ENCODE measurements around the gene RASSF1. TPM values are rescaled to one million over a fixed set of nuclear protein-coding genes. Genes with fewer than 3 reads are reported as not detected.
"Not testable (repeated sequence)": the region's sequence is repeated elsewhere in the genome, so short reads cannot be mapped to it uniquely, and the experiment has no call there.

The RASSF1 gene
- polyA plus RNA-seq, 3 donors = 16.1 to 17.0 (median 16.4) TPM

GRCh38 chr3:50290161-50290641, 50.4 kb downstream of the RASSF1 start:
- no peak for DNase-seq (ENCODE audit: low read depth in 3 of 3, low spot score in 2 of 3)

DNA sequence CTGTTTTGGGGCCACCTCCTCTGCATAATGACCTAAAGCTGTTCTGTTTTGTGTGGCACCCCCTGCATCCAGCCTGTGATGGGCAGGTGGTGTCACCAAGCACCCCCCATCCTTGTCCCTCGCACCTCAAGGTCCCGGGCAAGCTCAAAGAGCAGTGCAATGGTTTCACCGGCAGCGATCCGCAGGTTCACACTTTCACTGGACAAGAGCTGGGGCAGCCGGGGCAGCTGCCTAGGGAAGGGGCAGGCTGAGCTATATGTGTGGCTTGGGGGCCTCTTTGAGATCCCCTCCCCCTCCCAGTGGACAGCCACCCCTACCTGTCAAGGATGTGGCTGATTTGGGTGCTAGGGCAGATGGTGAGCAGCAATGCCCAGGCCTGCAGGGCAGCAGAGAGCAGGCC, 51.5 kb downstream of the RASSF1 start:
- DNase-seq (ENCODE audit: low read depth in 3 of 3, low spot score in 2 of 3) = no peak

DNA sequence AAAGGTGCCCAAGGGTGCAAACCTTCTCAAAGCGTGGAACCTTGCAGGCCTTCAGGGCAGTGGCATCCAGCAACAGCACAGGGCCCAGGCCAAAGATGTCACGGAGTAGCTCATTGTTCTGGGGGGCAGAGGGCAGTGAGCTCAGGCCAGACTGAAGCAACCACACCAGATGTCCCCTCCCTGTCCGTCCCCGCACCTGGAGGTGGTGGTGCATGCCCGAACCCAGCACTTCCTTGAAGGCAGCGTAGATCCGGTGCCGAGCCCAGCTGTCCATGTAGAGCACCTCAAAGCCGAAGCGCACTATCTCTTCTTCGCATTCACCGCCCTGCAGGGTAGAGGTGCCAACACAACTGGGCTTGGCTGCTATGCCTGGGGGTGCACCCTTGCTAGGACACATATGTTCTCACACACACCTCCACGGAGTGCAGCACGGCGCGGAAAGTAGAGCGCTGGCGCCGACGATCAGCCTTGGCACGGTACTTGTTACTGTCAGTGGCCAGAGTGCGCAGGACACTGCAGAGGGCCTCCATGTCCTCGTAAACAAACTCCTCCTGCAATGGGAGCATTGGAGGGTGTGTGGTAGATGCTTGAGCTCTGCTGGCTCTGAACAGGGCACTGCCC, 52.1 kb downstream of the RASSF1 start:
- DNase-seq (ENCODE audit: low read depth in 3 of 3, low spot score in 2 of 3) = no peak

DNA sequence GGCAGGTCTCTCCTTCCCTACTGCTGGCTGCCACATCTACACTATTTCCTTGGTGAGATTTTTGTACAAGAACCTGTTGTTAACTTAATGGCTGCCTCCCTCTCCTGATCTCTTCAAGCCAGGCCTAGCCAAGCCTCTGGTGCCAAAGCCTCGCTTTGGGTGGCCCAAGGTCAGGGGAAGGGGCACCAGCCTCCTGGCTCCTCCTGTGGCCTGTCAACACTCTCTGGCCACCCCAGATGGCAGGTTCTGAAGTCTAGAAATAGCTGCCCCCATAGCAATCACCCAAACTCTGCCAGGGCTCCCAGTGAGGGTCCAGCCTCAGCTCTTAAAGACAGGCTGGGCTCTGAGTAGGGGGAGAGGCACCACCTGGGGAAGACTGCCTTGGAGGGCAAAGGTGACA, 53.4 kb downstream of the RASSF1 start:
- no peak for DNase-seq (ENCODE audit: low read depth in 3 of 3, low spot score in 2 of 3)

DNA sequence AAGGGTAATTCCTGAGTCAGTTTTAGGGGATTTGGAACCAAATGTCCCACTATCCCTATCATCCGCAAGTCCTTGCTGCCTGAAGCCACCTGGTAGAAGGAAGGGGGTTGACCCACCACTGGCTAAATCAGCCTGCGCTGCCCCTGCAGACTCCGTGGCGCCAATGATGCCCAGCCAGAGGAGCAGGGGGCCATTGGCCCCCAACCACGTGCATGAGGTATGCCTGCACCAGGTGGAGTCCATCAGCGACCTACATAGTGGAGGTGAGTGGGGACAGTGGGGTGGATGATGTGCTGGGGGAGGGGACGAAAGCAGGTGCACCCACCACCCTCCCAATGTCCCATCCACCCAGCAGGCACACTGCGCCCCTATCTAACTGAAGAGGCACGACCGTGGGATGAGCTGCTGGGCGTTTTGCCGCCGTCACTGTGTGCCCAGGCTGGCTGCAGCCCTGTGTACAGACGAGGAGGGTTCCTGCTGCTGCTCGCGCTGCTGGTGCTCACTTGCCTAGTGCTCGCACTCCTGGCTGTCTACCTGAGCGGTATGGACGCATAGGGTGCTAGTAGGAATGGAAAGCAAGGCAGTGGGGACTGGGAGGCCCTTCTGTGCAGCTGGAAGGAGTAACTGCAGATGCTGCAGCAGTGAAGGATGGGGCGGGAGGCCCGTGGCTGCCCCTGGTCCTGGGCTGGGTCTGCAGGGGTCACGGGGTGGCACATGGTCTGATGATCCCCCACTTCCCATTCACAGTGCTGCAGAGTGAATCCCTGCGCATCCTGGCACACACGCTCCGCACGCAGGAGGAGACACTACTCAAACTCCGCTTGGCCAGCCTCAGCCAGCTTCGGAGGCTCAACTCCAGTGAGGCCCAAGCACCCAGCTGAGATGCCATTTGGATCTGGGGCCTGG, 54.1 kb downstream of the RASSF1 start:
- DNase-seq (ENCODE audit: low read depth in 3 of 3, low spot score in 2 of 3) = no peak

DNA sequence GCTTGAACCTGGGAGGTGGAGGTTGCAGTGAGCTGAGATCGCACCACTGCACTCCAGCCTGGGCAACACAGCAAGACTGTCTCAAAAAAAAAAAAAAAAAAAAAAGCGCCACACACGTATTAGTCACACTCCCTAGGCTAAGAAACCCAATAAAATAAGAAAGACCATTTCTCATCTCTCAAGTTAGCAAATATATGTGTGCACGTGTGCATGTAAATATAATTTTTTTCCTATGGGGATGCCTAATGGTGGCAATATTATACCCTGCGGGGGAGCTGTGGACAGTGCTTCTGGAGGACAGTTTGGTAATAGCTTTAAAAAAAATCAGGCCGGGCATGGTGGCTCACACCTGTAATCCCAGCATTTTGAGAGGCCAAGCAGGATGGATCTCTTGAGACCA, 56.5 kb downstream of the RASSF1 start:
- DNase-seq (ENCODE audit: low read depth in 3 of 3, low spot score in 2 of 3) = not testable (repeated sequence)

Other genes with a start within 250 kb of the RASSF1 start
- gene SEMA3F, start 185.5 kb downstream of the RASSF1 start, polyA plus RNA-seq (ENCODE audit: insufficient read length in 3 of 3) = 10 to 100 TPM; 67.4 to 80.1 (median 70.8) TPM
- gene GNAT1, start 149.2 kb downstream of the RASSF1 start, polyA plus RNA-seq (ENCODE audit: insufficient read length in 3 of 3) = not detected
- 10 to 100 TPM in 1 of 3 donors, 1 to 10 TPM in 2; 5.0 to 11.0 (median 6.8) TPM for gene SLC38A3, start 135.6 kb downstream of the RASSF1 start, polyA plus RNA-seq (ENCODE audit: insufficient read length in 3 of 3)
- gene GNAI2, start 104.6 kb downstream of the RASSF1 start, polyA plus RNA-seq (ENCODE audit: insufficient read length in 3 of 3) = 100 to 1,000 TPM; 211 to 230 (median 220) TPM
- gene SEMA3B, start 71.7 kb downstream of the RASSF1 start, polyA plus RNA-seq (ENCODE audit: insufficient read length in 3 of 3) = 10 to 100 TPM; 75.2 to 77.0 (median 76.3) TPM
- gene LSMEM2, start 61.7 kb downstream of the RASSF1 start, polyA plus RNA-seq (ENCODE audit: insufficient read length in 3 of 3) = under 1 TPM; 0.42 to 0.54 (median 0.50) TPM
- gene IFRD2, start 48.4 kb downstream of the RASSF1 start, polyA plus RNA-seq (ENCODE audit: insufficient read length in 3 of 3) = 10 to 100 TPM; 35.0 to 39.1 (median 37.7) TPM
- 1 to 10 TPM; 2.9 to 3.2 (median 3.1) TPM for gene HYAL3, start 41.4 kb downstream of the RASSF1 start, polyA plus RNA-seq (ENCODE audit: insufficient read length in 3 of 3)
- 1 to 10 TPM; 7.6 to 8.6 (median 8.2) TPM for gene NAA80, start 41.4 kb downstream of the RASSF1 start, polyA plus RNA-seq (ENCODE audit: insufficient read length in 3 of 3)
- gene HYAL1, start 37.3 kb downstream of the RASSF1 start, polyA plus RNA-seq (ENCODE audit: insufficient read length in 3 of 3) = 1 to 10 TPM; 6.3 to 7.1 (median 7.0) TPM
- gene HYAL2, start 18.1 kb downstream of the RASSF1 start, polyA plus RNA-seq (ENCODE audit: insufficient read length in 3 of 3) = 10 to 100 TPM; 62.7 to 74.3 (median 70.7) TPM
- 10 to 100 TPM; 22.6 to 25.7 (median 24.5) TPM for gene TUSC2, start 12.6 kb downstream of the RASSF1 start, polyA plus RNA-seq (ENCODE audit: insufficient read length in 3 of 3)
- 1 to 10 TPM; 3.3 to 4.1 (median 3.4) TPM for gene ZMYND10, start 4.9 kb upstream of the RASSF1 start, polyA plus RNA-seq (ENCODE audit: insufficient read length in 3 of 3)
- 10 to 100 TPM; 31.0 to 35.2 (median 33.8) TPM for gene NPRL2, start 9.9 kb upstream of the RASSF1 start, polyA plus RNA-seq (ENCODE audit: insufficient read length in 3 of 3)
- 10 to 100 TPM; 14.9 to 16.7 (median 15.6) TPM for gene CYB561D2, start 10.0 kb upstream of the RASSF1 start, polyA plus RNA-seq (ENCODE audit: insufficient read length in 3 of 3)
- 10 to 100 TPM; 30.9 to 35.9 (median 32.3) TPM for gene TMEM115, start 18.7 kb upstream of the RASSF1 start, polyA plus RNA-seq (ENCODE audit: insufficient read length in 3 of 3)
- gene CACNA2D2, start 162.8 kb upstream of the RASSF1 start, polyA plus RNA-seq (ENCODE audit: insufficient read length in 3 of 3) = 10 to 100 TPM; 13.9 to 16.1 (median 14.0) TPM
- 10 to 100 TPM; 14.0 to 16.8 (median 16.0) TPM for gene C3orf18, start 226.9 kb upstream of the RASSF1 start, polyA plus RNA-seq (ENCODE audit: insufficient read length in 3 of 3)
- gene HEMK1, start 228.7 kb upstream of the RASSF1 start, polyA plus RNA-seq (ENCODE audit: insufficient read length in 3 of 3) = 10 to 100 TPM; 19.5 to 20.8 (median 19.9) TPM